T-helper 1 cell treated with Interleukin-12 subunit alpha and Interleukin-12 subunit beta and Interleukin-4 antibody, amounts not matched to agents 30 μg/mL and 1 μg/mL, for 36 hours (primary cell): ENCODE data around the gene SMIM29.

Experiments used
- H3K27ac Mint-ChIP-seq: one replicate; pipeline ENCODE4 v1.8.0; 2021; ENCODE audit warnings: mild to moderate bottlenecking, mixed read lengths
- H3K27me3 Mint-ChIP-seq: one replicate; pipeline ENCODE4 v1.8.0; 2021; ENCODE audit warnings: low read depth, mixed read lengths
- H3K36me3 Mint-ChIP-seq: one replicate; pipeline ENCODE4 v1.8.0; 2021; ENCODE audit warnings: low read depth, mixed read lengths
- H3K4me1 Mint-ChIP-seq: one replicate; pipeline ENCODE4 v1.8.0; 2021; ENCODE audit warnings: low read depth, mixed read lengths
- H3K4me3 Mint-ChIP-seq: one replicate; pipeline ENCODE4 v1.8.0; 2021; ENCODE audit warnings: mild to moderate bottlenecking, moderate library complexity, mixed read lengths
- H3K9me3 Mint-ChIP-seq: one replicate; pipeline ENCODE4 v1.8.0; 2021; ENCODE audit warnings: mixed read lengths

SMIM29 gene

DNA sequence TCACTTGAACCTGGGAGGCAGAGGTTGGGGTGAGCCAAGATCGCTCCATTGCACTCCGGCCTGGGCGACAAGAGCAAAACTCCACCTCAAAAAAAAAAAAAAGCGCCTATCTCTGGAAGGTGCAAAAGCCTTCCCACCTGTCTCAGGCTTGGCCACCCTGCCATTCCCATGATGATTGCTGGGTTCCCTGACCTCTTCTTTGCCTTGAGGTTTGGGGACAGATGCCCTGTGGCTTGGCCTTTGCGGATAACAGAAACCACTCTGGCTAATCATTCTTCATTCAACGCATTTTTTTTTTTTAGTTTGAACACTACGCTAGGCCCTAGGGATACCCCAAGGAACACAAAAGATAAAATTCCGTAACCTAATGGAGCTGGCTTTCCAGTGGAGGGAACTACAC lies 18.9 kb downstream of the SMIM29 start:
- H3K9me3 Mint-ChIP-seq: no peaks in the 10 kb centered on the region
- no peak overlapping the region for H3K27ac Mint-ChIP-seq
- peaks cover 18% of the 10 kb centered on the region for H3K4me1 Mint-ChIP-seq

DNA sequence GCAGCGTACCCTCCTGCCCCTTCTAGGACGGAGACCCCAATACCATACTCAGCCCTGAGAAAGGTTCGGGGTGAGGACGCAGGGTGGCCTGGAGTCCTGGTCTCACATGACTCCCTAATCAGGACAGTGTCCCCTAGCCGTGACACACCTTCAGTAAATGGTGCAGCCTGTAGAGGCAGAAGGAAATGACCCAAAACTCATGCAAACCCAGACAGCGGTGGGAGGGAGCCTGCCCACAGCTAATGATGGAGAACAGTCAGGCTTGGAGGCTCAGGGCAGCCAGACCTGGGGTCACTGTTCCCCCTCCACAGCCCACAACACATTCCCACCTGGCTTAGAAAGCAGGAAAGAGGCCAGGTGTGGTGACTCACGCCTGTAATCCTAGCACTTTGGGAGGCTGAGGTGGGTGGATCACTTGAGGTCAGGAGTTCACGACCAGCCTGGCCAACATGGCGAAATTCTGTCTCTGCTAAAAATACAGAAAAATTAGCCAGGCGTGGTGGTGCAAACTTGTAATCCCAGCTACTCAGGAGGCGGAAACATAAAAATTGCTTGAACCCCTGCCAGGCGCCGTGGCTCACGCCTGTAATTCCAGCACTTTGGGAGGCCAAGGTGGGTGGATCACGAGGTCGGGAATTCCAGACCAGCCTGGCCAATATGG lies 20.9 kb downstream of the SMIM29 start:
- no peak overlapping the region for H3K4me3 Mint-ChIP-seq
- no peaks in the 10 kb centered on the region for H3K27me3 Mint-ChIP-seq
- H3K4me1 Mint-ChIP-seq: peaks cover 18% of the 10 kb centered on the region
- no peaks in the 10 kb centered on the region for H3K9me3 Mint-ChIP-seq
- no peaks in the 10 kb centered on the region for H3K36me3 Mint-ChIP-seq
- no peak overlapping the region for H3K27ac Mint-ChIP-seq

More for the DNA sequence above, 18.9 kb downstream of the SMIM29 start:
- Mint-ChIP-seq H3K4me3 (no peak overlapping the region), H3K36me3 (no peaks in the 10 kb centered on the region), H3K27me3 (no peaks in the 10 kb centered on the region)

GRCh38 chr6:34226731-34227586 lies 21.8 kb downstream of the SMIM29 start:
- Mint-ChIP-seq H3K27ac (no peak overlapping the region), H3K36me3 (no peaks in the 10 kb centered on the region), H3K4me1 (peaks cover 19% of the 10 kb centered on the region), H3K27me3 (no peaks in the 10 kb centered on the region), H3K9me3 (no peaks in the 10 kb centered on the region), H3K4me3 (no peak overlapping the region)

DNA sequence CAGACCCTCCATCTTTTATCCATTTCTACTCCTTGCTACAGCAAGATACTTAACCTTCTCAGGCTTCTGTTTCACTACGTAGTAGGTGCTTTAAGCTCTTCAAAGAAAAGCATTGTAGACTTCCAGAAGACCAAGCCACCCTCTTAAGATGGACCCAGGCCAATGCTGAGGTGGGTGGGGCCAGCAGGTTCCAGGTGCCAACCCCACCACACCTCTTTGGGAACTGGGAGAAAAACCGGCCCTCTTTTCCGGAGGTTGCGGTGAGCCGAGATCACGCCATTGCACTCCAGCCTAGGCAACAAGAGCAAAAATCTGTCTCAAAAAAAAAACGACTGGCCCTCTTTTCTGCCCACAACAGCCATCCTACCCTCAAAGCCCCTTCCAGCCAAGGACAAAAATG lies 22.7 kb downstream of the SMIM29 start:
- H3K4me3 Mint-ChIP-seq: no peak overlapping the region
- no peaks in the 10 kb centered on the region for H3K36me3 Mint-ChIP-seq
- peaks cover 19% of the 10 kb centered on the region for H3K4me1 Mint-ChIP-seq
- H3K27me3 Mint-ChIP-seq: no peaks in the 10 kb centered on the region
- H3K27ac Mint-ChIP-seq: no peak overlapping the region
- H3K9me3 Mint-ChIP-seq: no peaks in the 10 kb centered on the region

GRCh38 chr6:34225551-34225950 lies 23.3 kb downstream of the SMIM29 start:
- no peaks in the 10 kb centered on the region for H3K36me3 Mint-ChIP-seq
- H3K4me3 Mint-ChIP-seq: no peak overlapping the region
- H3K27me3 Mint-ChIP-seq: no peaks in the 10 kb centered on the region
- no peak overlapping the region for H3K27ac Mint-ChIP-seq
- peaks cover 19% of the 10 kb centered on the region for H3K4me1 Mint-ChIP-seq
- H3K9me3 Mint-ChIP-seq: no peaks in the 10 kb centered on the region

GRCh38 chr6:34223956-34224940 lies 24.6 kb downstream of the SMIM29 start:
- peaks cover 3% of the 10 kb centered on the region for H3K27me3 Mint-ChIP-seq

DNA sequence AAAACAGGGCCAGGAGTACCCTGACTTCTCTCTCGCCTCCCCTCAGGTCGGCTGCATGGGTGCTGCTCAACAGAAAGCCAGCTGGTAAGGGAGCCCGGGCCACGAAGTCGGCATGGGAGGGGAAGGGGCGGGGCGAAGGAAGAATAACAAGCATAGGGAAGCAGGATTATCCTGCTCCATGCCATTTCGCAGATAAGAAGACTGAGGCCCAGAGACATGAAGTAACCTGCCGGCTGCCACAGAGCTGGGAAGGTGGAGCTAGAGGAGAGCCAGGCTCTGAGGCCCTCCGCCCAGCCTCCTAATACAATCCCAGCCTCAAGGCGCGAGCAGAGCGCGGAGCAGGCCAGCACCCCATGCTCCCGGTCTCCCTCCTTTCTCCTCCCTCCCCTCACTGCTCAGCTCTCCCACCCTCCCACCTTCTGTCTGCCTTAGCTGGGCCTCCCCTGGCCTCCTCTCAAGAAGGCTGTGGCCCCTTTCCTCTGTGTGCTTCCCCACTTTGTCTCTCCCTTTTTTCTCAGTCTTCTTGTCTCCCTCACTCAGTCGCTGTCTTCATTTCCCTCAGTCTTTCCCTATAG lies 25.3 kb downstream of the SMIM29 start:
- Mint-ChIP-seq H3K27ac (peak overlapping the region; percentile 77), H3K4me3 (peak overlapping the region; percentile 49), H3K36me3 (no peaks in the 10 kb centered on the region), H3K4me1 (peaks cover 16% of the 10 kb centered on the region), H3K27me3 (peaks cover 4% of the 10 kb centered on the region), H3K9me3 (no peaks in the 10 kb centered on the region)

More at GRCh38 chr6:34223956-34224940, 24.6 kb downstream of the SMIM29 start:
- Mint-ChIP-seq H3K4me1 (peaks cover 17% of the 10 kb centered on the region), H3K9me3 (no peaks in the 10 kb centered on the region), H3K36me3 (no peaks in the 10 kb centered on the region), H3K27ac (peak overlapping the region; percentile 77), H3K4me3 (peak overlapping the region; percentile 49)

- Mint-ChIP-seq H3K27me3 (peaks cover 5% of the 10 kb centered on the region), H3K27ac (no peak overlapping the region), H3K4me1 (peaks cover 5% of the 10 kb centered on the region), H3K4me3 (no peak overlapping the region), H3K36me3 (no peaks in the 10 kb centered on the region), H3K9me3 (no peaks in the 10 kb centered on the region)
Measured at GRCh38 chr6:34218691-34219090, 30.1 kb downstream of the SMIM29 start.

- H3K4me1 Mint-ChIP-seq: no peaks in the 10 kb centered on the region
- H3K9me3 Mint-ChIP-seq: no peaks in the 10 kb centered on the region
- no peak overlapping the region for H3K27ac Mint-ChIP-seq
Measured at GRCh38 chr6:34213772-34214171, 35.0 kb downstream of the SMIM29 start.

DNA sequence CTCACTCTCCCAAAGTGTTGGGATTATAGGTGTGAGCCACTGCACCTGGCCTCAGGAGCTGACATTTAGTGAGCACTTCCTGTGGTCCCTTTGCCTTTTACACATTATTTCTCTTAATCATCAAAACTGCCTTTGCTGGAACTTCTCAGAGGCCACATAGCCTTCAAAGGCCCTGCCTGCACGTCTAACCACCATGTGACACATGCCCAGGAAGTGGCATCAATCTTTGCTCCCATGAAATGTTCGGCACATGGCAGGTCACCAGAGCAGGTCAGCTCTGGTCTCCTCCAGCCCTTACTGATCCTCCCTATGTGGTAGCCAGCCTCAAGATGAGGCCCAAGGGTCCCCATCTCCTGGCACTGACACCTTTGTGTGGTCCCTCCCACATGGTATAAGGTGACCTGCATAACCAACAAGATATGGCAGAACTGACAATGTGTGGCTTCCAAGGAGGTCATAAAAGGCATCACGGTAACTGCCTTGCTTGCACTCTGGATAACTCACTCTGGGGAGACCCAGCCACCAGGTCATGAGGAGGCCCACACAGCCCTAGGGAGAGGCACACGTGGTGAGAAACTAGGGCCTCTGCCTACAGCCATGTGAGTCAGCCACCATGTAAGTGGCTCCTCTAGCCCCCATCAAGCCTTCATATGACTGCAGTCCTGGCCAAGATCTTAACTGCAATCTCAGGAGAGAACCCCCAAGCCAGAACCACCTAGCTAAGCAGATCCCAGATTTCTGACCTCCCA lies 40.9 kb downstream of the SMIM29 start:
- H3K9me3 Mint-ChIP-seq: no peaks in the 10 kb centered on the region
- no peaks in the 10 kb centered on the region for H3K27me3 Mint-ChIP-seq
- no peaks in the 10 kb centered on the region for H3K36me3 Mint-ChIP-seq
- H3K4me3 Mint-ChIP-seq: no peak overlapping the region
- H3K4me1 Mint-ChIP-seq: peaks cover 5% of the 10 kb centered on the region
- no peak overlapping the region for H3K27ac Mint-ChIP-seq

More at GRCh38 chr6:34213772-34214171, 35.0 kb downstream of the SMIM29 start:
- Mint-ChIP-seq H3K36me3 (no peaks in the 10 kb centered on the region), H3K4me3 (no peak overlapping the region), H3K27me3 (peaks cover 4% of the 10 kb centered on the region)

- no peak overlapping the region for H3K4me3 Mint-ChIP-seq
- no peaks in the 10 kb centered on the region for H3K36me3 Mint-ChIP-seq
- no peaks in the 10 kb centered on the region for H3K9me3 Mint-ChIP-seq
- H3K27me3 Mint-ChIP-seq: no peaks in the 10 kb centered on the region
- no peak overlapping the region for H3K27ac Mint-ChIP-seq
- peaks cover 5% of the 10 kb centered on the region for H3K4me1 Mint-ChIP-seq
Measured at GRCh38 chr6:34206726-34207125, 42.1 kb downstream of the SMIM29 start.

DNA sequence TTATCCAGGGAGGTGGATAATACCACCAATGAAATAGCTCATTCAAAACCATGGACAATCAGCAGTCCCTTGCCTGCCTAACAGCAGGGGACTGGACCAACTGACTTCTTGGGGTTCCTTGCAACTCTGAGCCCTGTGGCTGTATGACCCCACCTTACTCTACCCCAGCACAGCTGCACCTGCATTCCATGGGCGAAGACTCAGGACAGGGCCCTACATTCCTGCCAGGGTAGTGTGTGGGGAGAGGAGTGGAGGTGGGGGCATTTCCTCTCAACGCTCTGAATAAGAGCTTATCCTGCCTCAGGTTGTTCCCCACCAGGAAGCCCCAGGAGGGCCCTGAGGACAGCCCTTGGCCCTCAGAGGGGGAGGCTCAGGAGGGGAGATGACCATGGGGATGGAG lies 42.9 kb downstream of the SMIM29 start:
- H3K9me3 Mint-ChIP-seq: no peaks in the 10 kb centered on the region
- no peaks in the 10 kb centered on the region for H3K36me3 Mint-ChIP-seq
- no peak overlapping the region for H3K27ac Mint-ChIP-seq
- H3K4me3 Mint-ChIP-seq: no peak overlapping the region
- peaks cover 5% of the 10 kb centered on the region for H3K4me1 Mint-ChIP-seq
- no peaks in the 10 kb centered on the region for H3K27me3 Mint-ChIP-seq

- Mint-ChIP-seq H3K4me1 (peaks cover 5% of the 10 kb centered on the region), H3K9me3 (no peaks in the 10 kb centered on the region), H3K27ac (no peak overlapping the region), H3K27me3 (no peaks in the 10 kb centered on the region), H3K4me3 (no peak overlapping the region), H3K36me3 (no peaks in the 10 kb centered on the region)
Measured at GRCh38 chr6:34205466-34205865, 43.3 kb downstream of the SMIM29 start.
